Mesendoderm (in vitro differentiated cells): ENCODE results near the gene PLCE1.

ENCODE experiments used
- DNase-seq: peaks from one replicate; pipeline ENCODE4 v3.0.0; 2013
- H2AK5ac ChIP-seq: 2 replicates; pipeline ENCODE4 v1.6.1; 2013; ENCODE audit warnings: low read length, inconsistent platforms
- H2BK120ac ChIP-seq: 2 replicates; pipeline ENCODE4 v1.6.1; 2013; ENCODE audit warnings: low read depth, mild to moderate bottlenecking, low read length, moderate library complexity, mixed read lengths
- H2BK15ac ChIP-seq: replicated peaks from 2 replicates; pipeline ENCODE4 v1.6.1; 2013; ENCODE audit warnings: low read depth, mild to moderate bottlenecking, moderate library complexity
- H2BK5ac ChIP-seq: 2 replicates; pipeline ENCODE4 v1.6.1; 2013; ENCODE audit warnings: low read length, inconsistent platforms
- H3K18ac ChIP-seq: 2 replicates; pipeline ENCODE4 v1.6.1; 2013; ENCODE audit warnings: mild to moderate bottlenecking, low read length, mixed read lengths
- H3K23ac ChIP-seq: one replicate; pipeline ENCODE4 v1.6.1; 2013; ENCODE audit warnings: low read length
- H3K27ac ChIP-seq: 2 replicates; pipeline ENCODE4 v1.5.1; 2013; ENCODE audit warnings: low read depth, mild to moderate bottlenecking, inconsistent platforms, low read length, moderate library complexity
- H3K27me3 ChIP-seq: 2 replicates; pipeline ENCODE4 v1.6.1; 2013; ENCODE audit warnings: low read length, control low read depth, mild to moderate bottlenecking, inconsistent platforms; ENCODE audit not compliant: insufficient read depth, poor library complexity
- H3K36me3 ChIP-seq: 2 replicates; pipeline ENCODE4 v1.6.1; 2013; ENCODE audit warnings: low read length, inconsistent platforms; ENCODE audit not compliant: control insufficient read depth, insufficient read depth
- H3K4ac ChIP-seq: one replicate; pipeline ENCODE4 v1.6.1; 2013; ENCODE audit warnings: low read depth, mild to moderate bottlenecking, low read length, moderate library complexity
- H3K4me1 ChIP-seq: 2 replicates; pipeline ENCODE4 v1.6.1; 2013; ENCODE audit warnings: low read depth, low read length, inconsistent platforms; ENCODE audit not compliant: control insufficient read depth
- H3K4me2 ChIP-seq: 2 replicates; pipeline ENCODE4 v1.6.1; 2013; ENCODE audit warnings: low read length
- H3K4me3 ChIP-seq: 2 replicates; pipeline ENCODE4 v1.5.1; 2013; ENCODE audit warnings: mild to moderate bottlenecking, low read length
- H3K56ac ChIP-seq: one replicate; pipeline ENCODE4 v1.6.1; 2013; ENCODE audit warnings: low read length
- H3K79me1 ChIP-seq: 2 replicates; pipeline ENCODE4 v1.6.1; 2013; ENCODE audit warnings: low read length, inconsistent platforms
- H3K79me2 ChIP-seq: 2 replicates; pipeline ENCODE4 v1.6.1; 2013; ENCODE audit warnings: mild to moderate bottlenecking, low read length; ENCODE audit not compliant: control insufficient read depth, insufficient read depth
- H3K9ac ChIP-seq: 2 replicates; pipeline ENCODE4 v1.6.1; 2013; ENCODE audit warnings: low read length, inconsistent platforms
- H4K5ac ChIP-seq: one replicate; pipeline ENCODE4 v1.6.1; 2013; ENCODE audit warnings: low read length
- H4K8ac ChIP-seq: one replicate; pipeline ENCODE4 v1.6.1; 2013; ENCODE audit warnings: low read depth, mild to moderate bottlenecking, control low read depth, low read length, moderate library complexity
- WGBS: extraction: QIAGEN DNeasy Blood & Tissue Kit; methylation state at CpG from one replicate; pipeline ENCODE4 v1.1.7; 2013; ENCODE audit warnings: low lambda C conversion rate, missing lambda C conversion rate; ENCODE audit not compliant: insufficient coverage; ENCODE audit errors: extremely low coverage; 5-methylcytosine and 5-hydroxymethylcytosine counted together

PLCE1 gene

DNA sequence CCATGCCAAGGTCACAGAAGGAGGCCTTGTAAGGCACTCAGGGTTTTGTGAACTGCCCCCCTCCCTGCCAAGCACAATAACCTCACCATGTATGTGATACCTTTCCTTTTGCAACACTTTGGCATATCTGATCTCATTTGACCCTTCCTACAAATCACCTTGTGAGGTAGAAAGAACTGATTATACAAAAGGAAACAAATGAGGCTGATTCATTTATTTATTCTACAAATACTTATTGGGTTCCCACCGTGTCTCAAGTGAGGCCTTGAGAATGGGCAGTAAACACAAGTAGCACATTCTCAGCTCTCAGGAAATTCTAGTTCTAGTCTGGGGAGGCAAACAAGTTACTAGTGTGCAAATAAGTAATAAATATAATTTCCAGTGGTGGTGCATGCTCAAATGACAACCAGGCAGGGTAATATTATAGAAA lies 19.6 kb downstream of the PLCE1 start:
- peaks cover 3% of the 10 kb centered on the region for H3K4me1 ChIP-seq
- H4K5ac ChIP-seq: no peak overlapping the region
- no peak overlapping the region for H2BK5ac ChIP-seq
- no peak for DNase-seq
- no peaks in the 10 kb centered on the region for H3K79me2 ChIP-seq
- no peak overlapping the region for H2BK120ac ChIP-seq
- H3K4ac ChIP-seq: no peak overlapping the region
- H3K36me3 ChIP-seq: no peaks in the 10 kb centered on the region
- H3K27ac ChIP-seq: no peak overlapping the region
- H3K18ac ChIP-seq: no peak overlapping the region
- no peaks in the 10 kb centered on the region for H3K79me1 ChIP-seq
- no peak overlapping the region for H3K4me2 ChIP-seq
- no peak overlapping the region for H3K56ac ChIP-seq
- H3K23ac ChIP-seq: no peak overlapping the region
- no peaks in the 10 kb centered on the region for H3K27me3 ChIP-seq
- no peak overlapping the region for H3K4me3 ChIP-seq
- H4K8ac ChIP-seq: no peak overlapping the region
- H3K9ac ChIP-seq: no peak overlapping the region
- no peak overlapping the region for H2AK5ac ChIP-seq
- no peak overlapping the region for H2BK15ac ChIP-seq
- no CpG with 5 or more reads among the region's 1 CpG for WGBS

DNA sequence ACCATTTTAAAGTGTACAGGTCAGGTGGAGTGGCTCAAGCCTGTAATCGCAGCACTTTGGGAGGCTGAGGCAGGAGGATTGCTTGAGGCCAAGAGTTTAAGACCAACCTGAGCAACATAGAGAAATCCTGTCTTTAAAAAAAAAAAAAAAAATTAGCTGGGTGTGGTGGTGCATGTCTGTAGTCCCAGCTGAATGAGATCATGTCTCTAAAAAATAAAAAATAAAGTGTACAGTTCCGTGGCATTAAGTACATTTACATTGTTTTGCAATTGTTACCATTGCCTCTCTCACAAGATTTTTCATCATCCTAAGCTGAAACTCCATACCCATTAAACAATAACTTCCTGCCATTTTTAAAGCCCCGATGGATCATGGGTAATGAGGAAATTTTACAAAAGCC lies 20.6 kb downstream of the PLCE1 start:
- no peak for DNase-seq
- Histone ChIP-seq H3K18ac (no peak overlapping the region), H3K23ac (no peak overlapping the region), H3K79me1 (no peaks in the 10 kb centered on the region), H3K79me2 (no peaks in the 10 kb centered on the region), H3K4ac (no peak overlapping the region), H2AK5ac (no peak overlapping the region), H3K4me1 (peaks cover 3% of the 10 kb centered on the region), H3K4me2 (no peak overlapping the region), H3K36me3 (no peaks in the 10 kb centered on the region), H2BK15ac (no peak overlapping the region), H2BK120ac (no peak overlapping the region), H3K27ac (no peak overlapping the region), H3K27me3 (no peaks in the 10 kb centered on the region), H3K9ac (no peak overlapping the region), H2BK5ac (no peak overlapping the region), H3K56ac (no peak overlapping the region), H4K5ac (no peak overlapping the region), H3K4me3 (no peak overlapping the region), H4K8ac (no peak overlapping the region)
- WGBS: no CpG with 5 or more reads among the region's 3 CpGs

DNA sequence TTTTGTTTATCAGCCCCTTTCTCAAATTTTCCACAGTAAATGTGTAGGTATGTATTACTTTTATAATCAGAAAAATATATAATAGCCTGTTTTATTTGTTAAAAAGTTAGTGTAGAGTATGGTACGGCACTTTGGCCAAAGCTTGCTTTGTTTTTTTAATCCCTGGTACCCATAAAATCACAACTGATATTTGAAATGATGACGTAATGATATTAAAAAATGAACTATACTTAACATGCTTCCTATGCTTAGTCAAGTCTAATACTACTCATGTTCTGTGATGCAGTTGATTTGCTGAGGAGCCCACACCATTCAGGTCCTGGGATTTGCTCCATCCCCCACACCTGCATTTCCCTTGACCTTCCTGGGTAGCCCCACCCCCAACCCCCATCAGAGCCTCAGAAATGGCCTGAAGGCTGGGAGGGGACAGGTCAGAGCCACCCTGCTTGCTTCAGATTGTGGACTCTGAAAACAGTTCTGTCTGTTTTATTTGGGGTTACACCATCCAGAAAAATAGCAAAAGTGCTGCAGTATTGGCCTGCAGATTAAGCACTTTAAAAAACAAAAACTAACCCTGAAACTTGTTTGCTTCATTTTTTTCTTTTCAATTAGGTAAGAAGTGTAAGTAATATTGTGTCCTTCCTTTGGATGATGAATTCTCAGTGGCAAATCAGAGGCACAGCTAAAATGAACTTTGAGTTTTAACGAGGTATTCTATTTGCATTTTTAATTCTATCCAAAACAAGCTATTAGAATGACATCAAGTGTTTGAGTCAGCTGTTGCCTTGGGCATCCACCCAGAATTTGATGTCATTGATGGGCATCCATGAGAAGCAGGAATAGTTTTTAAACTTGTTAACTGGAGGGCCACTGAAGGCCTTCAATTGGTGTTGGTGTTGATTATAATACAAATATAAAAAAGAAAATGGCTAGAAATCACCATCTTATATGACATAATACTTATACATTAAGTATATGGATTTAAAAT lies 23.3 kb downstream of the PLCE1 start:
- WGBS: no CpG with 5 or more reads among the region's 3 CpGs
- Histone ChIP-seq H3K56ac (no peak overlapping the region), H3K79me2 (no peaks in the 10 kb centered on the region), H3K27me3 (no peaks in the 10 kb centered on the region), H2BK120ac (no peak overlapping the region), H2BK15ac (no peak overlapping the region), H3K4me2 (no peak overlapping the region), H3K9ac (no peak overlapping the region), H3K27ac (no peak overlapping the region), H3K4me1 (peaks cover 3% of the 10 kb centered on the region), H3K4me3 (no peak overlapping the region), H2AK5ac (no peak overlapping the region), H4K8ac (no peak overlapping the region), H3K79me1 (no peaks in the 10 kb centered on the region), H3K18ac (no peak overlapping the region), H4K5ac (no peak overlapping the region), H3K36me3 (no peaks in the 10 kb centered on the region), H2BK5ac (no peak overlapping the region), H3K23ac (no peak overlapping the region), H3K4ac (no peak overlapping the region)
- peak; percentile 44 for DNase-seq

DNA sequence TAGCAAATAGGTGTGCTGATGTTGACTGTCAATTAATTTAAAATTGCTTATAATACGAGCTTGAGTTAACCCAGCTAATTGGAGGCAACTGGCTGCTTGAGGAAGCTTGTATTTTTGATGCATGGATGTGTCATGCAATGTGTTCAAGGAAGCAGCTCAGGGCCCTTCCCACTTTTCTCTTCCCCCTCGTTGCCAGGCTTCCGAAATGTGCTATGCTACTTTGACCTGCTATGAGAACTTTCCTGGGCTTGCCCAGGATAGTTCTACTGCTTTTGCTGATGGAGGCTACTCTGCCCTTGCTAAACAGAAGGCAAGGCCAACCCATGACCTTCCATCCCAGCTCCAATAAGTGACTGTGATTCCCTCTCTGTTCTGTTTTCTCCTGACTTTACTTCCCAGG lies 24.4 kb downstream of the PLCE1 start:
- Histone ChIP-seq H3K27me3 (no peaks in the 10 kb centered on the region), H3K9ac (no peak overlapping the region), H3K79me2 (no peaks in the 10 kb centered on the region), H3K4me3 (no peak overlapping the region), H3K18ac (no peak overlapping the region), H3K79me1 (no peaks in the 10 kb centered on the region), H3K56ac (no peak overlapping the region), H4K8ac (no peak overlapping the region), H2BK120ac (no peak overlapping the region), H3K4me1 (peaks cover 3% of the 10 kb centered on the region), H3K36me3 (no peaks in the 10 kb centered on the region), H3K23ac (no peak overlapping the region), H4K5ac (no peak overlapping the region), H2BK15ac (no peak overlapping the region), H3K4ac (no peak overlapping the region), H2BK5ac (no peak overlapping the region), H3K4me2 (no peak overlapping the region), H2AK5ac (no peak overlapping the region), H3K27ac (no peak overlapping the region)
- no CpG with 5 or more reads among the region's 3 CpGs for WGBS
- DNase-seq: no peak

DNA sequence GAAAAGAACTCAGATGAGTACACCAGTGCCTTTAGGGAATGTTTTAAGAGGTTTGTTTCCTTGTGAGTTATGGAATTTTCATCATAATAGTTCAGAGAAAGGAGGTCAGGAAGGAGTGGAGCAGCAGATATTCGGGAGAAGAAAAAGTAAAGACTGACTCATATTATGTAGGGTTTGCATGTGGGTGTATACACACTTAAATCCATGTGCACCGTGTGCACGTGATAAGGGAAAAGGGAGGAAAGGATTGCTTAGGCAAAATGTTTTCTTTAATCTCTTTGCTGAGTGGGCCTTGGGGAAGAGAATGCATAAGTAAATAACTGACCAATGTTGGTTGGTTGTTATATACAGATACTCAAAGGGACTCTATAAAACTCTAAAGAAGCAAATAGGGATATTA lies 30.2 kb downstream of the PLCE1 start:
- Histone ChIP-seq H3K56ac (no peak overlapping the region), H3K27me3 (no peaks in the 10 kb centered on the region), H3K79me2 (no peaks in the 10 kb centered on the region), H3K4me2 (no peak overlapping the region), H3K18ac (no peak overlapping the region), H3K4me1 (no peaks in the 10 kb centered on the region), H2BK5ac (no peak overlapping the region), H3K4ac (no peak overlapping the region), H3K4me3 (no peak overlapping the region), H3K23ac (no peak overlapping the region), H3K36me3 (no peaks in the 10 kb centered on the region), H3K79me1 (no peaks in the 10 kb centered on the region), H2AK5ac (no peak overlapping the region), H3K9ac (no peak overlapping the region), H2BK15ac (no peak overlapping the region), H4K8ac (no peak overlapping the region), H2BK120ac (no peak overlapping the region), H3K27ac (no peak overlapping the region), H4K5ac (no peak overlapping the region)
- DNase-seq: no peak
- no CpG with 5 or more reads among the region's 3 CpGs for WGBS

DNA sequence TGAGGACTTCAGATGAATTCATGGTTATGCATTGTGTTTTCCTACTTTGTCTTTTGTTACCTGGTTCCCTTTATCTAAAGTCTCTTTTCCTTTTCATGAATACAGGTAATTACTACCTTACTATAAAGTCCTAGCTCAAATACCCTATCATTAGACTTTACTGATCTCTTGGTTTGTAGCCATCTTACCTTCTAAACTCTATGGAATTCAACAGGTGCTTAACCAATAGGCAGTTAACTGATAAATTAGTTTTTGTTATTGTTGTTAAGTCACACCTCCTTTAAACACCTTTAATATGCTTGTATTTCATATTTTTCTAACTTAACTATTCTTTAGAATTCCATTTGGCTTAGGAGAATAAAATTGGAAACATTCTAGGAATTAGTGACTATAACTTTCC lies 30.7 kb downstream of the PLCE1 start:
- Histone ChIP-seq H2BK5ac (no peak overlapping the region), H3K4ac (no peak overlapping the region), H3K9ac (no peak overlapping the region), H3K36me3 (no peaks in the 10 kb centered on the region), H4K8ac (no peak overlapping the region), H2BK15ac (no peak overlapping the region), H3K56ac (no peak overlapping the region), H3K4me1 (no peaks in the 10 kb centered on the region), H3K4me3 (no peak overlapping the region), H2BK120ac (no peak overlapping the region), H4K5ac (no peak overlapping the region), H3K79me1 (no peaks in the 10 kb centered on the region), H3K27me3 (no peaks in the 10 kb centered on the region), H2AK5ac (no peak overlapping the region), H3K27ac (no peak overlapping the region), H3K23ac (no peak overlapping the region), H3K18ac (no peak overlapping the region), H3K4me2 (no peak overlapping the region), H3K79me2 (no peaks in the 10 kb centered on the region)
- no peak for DNase-seq
